HG03521 (cell line): ENCODE results near the gene IDH3A.

Experiments used
- ATAC-seq: cut with Tn5 transposase; IDR thresholded peaks from one replicate; pipeline ENCODE4 v1.9.1; 2021; ENCODE audit warnings: mild to moderate bottlenecking, moderate library complexity; ENCODE audit not compliant: unreplicated experiment

The IDH3A gene

DNA sequence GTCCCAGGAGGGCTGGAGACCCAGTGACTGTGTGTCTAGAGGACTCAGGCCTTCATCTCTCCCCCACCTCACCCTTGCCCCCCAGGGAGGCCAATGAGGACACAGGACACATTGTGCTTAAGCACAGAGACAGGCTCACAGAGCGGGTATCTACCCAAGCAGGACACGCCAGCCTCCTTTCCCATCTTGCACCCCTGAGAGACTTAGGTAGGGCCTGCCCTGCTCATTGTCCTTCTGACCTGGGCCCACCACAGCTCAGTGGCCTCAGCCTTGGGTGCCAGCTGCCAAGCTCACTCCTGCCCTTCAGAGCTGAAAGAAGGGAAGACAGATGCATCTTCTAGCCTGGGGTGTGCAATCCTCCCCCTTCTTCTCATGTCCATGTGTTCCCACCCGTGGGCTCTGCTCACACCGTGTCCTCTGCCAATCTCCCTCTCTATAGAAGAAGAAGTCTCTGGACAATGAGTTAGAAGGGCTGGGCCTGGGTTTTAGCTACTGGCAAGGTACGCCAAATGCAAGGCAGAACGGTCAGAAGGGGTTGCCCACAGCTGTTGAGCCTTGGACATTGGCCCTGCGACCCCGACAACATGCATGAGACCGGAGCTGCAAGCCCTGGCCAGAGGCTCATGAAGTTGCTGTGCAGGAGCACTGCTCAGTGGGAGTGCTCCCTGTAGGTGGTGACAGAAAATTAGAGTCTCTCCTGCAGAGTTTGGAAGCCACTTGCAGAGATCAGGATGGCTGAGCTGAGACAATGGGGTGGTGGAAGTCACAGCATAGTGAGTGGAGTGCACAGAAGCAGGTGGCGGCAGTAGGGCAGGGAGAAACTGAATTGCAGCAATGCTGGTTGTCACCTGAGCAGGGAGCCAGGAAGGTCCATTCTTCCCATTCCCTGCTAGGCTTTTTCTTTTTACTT is 52.4 kb downstream of the IDH3A start:
- ATAC-seq: no peak

GRCh38 chr15:78203346-78204225 is 54.4 kb downstream of the IDH3A start:
- ATAC-seq: no peak

DNA sequence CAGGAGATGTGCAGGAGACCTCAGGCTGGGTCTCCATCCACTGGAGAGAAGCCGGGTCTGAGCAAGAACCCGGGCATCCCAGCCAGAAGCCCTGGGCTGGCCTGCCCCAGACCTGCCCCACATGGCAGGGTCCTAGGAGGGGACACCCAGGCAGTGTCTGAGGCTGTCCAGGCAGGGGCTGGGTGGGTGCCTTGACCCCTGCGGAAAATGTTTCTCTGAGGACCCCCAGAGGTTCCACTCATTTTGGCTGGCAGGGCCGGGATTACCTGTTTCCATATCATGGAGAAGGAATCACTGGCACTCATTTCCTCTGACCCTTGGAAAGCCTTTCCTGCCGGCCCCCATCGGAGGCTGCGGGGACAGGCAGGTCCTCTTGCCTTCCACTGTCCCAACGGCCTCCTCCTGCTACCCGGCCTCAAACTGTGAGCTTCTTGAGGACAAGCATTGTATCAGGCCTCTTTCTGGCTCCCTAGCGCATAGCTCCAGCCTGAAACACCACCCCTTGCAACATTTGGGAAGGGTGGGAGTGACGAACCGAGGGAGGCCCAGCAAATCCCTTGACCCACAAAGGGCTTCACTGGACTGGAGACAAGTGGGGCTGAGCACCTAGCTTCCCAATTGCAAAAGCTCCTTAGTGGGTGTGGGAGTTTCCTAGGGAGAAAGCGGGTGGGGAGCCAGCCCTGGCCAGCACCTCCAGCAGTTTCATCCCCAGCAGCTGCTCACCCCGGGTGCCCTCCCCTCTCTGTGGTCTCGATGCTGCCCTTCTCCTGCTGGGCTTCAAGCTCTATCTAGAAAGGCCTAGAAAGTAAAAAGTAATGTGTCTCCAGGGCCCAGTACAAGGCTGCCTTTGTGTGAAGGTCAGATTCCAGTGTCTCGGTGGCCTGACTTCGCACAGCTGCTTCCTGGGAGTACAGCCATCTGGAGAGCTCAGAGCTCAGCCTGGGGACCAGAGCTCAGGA is 55.5 kb downstream of the IDH3A start:
- ATAC-seq: no peak

DNA sequence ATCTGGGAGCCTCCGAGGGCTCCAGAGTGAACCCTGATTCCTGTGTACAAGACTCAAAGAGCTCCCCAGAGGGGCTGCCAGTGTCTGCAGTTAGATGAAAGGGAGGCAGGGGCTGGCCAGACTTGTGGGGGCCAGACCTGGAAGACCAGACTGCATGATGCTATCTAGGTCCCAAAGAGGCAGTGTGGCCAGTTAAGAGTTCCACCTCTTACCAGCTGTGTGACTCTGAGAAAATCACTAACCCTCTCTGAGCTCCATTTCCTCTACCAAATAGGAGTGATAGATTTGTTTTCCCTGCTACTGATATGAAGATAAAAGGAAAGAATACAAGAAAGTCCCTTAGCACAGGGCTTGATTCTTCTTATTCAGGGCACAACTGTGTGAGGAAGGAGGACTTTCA is 56.2 kb downstream of the IDH3A start:
- no peak for ATAC-seq

- ATAC-seq: no peak
These were observed 56.7 kb downstream of the IDH3A start for GRCh38 chr15:78205856-78206255.

- ATAC-seq: no peak
These were observed 57.4 kb downstream of the IDH3A start for GRCh38 chr15:78206326-78207109.

GRCh38 chr15:78207110-78207458 is 57.9 kb downstream of the IDH3A start:
- ATAC-seq: no peak

- ATAC-seq: no peak
These were observed 58.6 kb downstream of the IDH3A start for GRCh38 chr15:78207641-78208340.

DNA sequence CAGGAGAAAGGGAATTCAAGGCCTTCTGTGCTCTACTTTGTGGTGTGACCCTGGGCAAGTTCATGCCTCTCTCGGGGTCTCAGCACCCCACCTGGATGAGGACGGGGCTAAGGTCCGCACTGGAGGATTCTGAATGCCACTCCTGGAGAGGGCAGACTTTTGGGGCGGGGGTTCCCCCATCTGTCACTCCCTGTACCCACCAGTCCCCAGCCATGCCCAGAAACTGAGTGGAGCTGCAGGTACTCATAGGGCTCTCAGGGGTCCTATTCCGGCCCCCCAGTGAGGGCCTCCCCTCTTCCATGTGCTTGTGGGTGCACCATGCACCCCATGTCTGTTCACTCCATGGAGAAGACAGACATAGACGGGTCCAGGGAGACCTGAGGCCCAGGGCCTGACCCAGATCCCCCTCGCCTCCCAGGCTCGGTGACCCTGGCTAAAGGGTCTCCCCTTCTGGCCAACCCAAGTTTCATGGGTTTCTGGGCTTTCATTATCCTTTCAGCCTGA is 59.2 kb downstream of the IDH3A start:
- ATAC-seq: no peak

- ATAC-seq: no peak
These were observed 59.9 kb downstream of the IDH3A start for GRCh38 chr15:78208887-78209645.

DNA sequence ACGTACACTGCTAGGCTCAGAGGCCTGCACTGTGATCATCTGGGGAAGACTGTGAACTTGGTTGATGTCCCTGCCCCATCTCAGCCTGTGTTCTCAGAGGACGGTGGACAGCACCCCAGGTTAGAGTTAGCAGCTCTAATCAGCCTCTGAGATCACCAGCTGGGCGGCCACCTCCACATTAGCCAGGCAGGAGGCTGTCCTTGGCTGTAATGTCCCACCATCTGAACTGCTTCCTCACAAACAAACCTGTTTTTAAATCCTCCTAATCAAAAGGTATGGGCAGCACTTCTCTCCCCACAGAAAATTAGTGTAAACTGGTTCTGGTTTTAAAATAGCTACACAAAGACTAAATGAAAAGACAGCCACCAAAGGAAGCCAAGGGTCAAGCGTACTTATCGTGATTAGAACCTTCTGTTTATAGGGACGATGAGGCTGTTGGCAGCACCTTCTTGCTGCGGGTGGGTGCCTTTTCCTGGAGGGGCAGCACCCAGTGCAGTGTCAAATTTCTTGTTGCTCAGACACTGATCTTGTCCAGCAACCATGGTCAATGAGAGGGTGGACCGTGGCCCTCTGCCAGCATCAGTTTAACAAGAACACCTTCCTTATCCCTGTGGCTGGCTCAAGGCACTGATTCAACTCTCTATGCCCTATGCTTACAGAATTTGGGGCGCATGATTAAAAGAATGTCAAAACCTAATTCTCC is 60.6 kb downstream of the IDH3A start:
- ATAC-seq: no peak

GRCh38 chr15:78210349-78210717 is 61.2 kb downstream of the IDH3A start:
- ATAC-seq: no peak

- ATAC-seq: no peak
These were observed 62.2 kb downstream of the IDH3A start for GRCh38 chr15:78211189-78211921.

GRCh38 chr15:78212008-78212407 is 62.8 kb downstream of the IDH3A start:
- ATAC-seq: no peak

DNA sequence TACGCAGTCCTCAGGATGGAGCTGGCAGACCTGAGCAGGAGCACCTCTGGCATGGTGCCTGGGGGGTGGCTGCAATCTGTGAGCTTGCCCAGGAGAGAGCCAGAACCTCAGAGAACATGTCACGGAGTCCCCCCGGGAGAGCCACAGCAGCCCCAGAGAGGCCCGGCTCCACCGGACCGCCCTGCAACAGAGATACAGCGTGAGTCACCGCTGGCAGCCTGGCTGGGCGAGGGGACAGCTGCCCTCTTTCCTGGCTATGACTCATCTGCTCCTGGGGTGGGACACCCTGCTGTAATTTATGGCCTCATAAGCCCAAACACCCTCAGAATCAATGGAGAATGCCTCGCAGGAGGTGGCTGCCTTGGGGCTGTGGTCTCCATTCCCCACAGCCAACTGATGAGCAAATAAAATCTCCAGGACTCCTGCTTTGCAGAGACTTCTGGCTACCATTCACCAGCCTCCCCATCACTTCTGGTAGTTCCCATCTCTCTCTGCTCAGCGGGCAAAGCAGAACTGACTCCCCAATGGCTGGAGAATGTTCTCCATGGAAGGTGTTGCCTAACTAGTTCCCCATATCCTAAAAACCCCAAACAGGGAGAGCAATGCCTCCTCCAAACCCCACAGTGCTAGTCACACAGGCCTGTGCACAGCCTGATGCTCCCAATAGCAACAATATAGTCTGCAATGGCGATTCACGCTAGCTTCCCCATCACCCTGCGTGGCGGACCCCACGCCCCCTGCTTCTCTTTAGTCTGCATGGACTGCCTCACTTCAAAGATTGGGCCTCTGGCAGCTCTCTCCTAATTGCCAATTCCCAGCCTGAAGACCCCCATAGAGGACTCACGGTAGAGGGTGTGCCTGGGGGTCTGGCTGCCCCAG is 63.6 kb downstream of the IDH3A start:
- ATAC-seq: no peak

DNA sequence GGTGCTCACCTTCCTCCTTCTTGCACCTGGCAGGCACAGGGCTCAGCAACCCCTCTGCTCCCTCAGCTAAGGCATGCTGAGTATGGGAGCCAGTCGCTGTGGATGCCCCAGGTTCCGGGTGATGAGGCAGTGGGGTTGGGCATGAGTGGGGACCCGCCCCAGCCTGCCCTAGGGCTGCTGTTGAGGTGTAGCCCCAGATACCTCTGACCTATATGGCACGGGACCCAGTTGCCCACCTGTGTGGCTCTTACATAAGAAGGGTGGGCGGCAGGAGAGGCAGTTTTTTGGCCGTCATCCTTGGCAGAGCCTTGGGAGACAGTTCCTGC is 64.2 kb downstream of the IDH3A start:
- no peak for ATAC-seq
